Inferior parietal cortex (tissue), 1 donor: ENCODE results near the gene SLC44A5.
"Not testable (repeated sequence)": the region's sequence is repeated elsewhere in the genome, so short reads cannot be mapped to it uniquely, and the experiment has no call there.

Experiments
- DNase-seq: peaks from one replicate; pipeline ENCODE4 v3.0.0-alpha.2; 2016; ENCODE audit errors: extremely low spot score

Gene SLC44A5

DNA sequence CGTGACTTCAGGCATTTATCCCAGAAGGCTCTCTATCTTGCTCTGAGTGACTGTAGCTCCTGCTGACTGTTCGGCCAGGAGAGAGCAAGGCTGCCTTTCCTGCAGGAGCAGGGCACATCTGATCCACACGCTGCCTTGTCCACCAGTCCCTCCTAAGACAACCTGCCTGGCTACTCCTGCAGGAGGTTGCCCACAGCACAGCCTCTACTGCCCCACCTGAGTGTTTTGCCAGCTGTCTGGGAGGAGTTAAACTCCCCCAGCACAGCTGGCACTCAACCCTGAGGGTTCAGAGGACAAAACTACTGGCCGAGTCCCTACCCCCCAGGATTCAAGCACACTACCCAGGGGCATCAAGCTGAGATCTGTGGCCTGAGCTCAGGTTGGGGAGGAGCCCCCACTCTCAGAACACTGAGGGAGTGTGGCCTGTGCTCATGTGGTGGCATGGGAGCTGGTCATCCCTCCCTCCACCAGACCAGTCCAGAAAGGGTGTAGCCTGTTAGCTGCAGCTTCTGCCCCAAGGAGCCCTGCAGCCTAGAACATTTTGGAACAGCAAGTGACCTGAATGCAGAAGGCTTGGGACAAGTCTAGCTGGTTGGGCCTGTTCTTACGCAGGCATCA is 237.3 kb downstream of the SLC44A5 start:
- no peak for DNase-seq

GRCh38 chr1:75366595-75366994 is 244.3 kb downstream of the SLC44A5 start:
- no peak for DNase-seq

GRCh38 chr1:75361260-75361659 is 249.7 kb downstream of the SLC44A5 start:
- no peak for DNase-seq

- not testable (repeated sequence) for DNase-seq
These were observed 256.6 kb downstream of the SLC44A5 start for GRCh38 chr1:75354267-75354666.

GRCh38 chr1:75353051-75353450 is 257.9 kb downstream of the SLC44A5 start:
- no peak for DNase-seq

DNA sequence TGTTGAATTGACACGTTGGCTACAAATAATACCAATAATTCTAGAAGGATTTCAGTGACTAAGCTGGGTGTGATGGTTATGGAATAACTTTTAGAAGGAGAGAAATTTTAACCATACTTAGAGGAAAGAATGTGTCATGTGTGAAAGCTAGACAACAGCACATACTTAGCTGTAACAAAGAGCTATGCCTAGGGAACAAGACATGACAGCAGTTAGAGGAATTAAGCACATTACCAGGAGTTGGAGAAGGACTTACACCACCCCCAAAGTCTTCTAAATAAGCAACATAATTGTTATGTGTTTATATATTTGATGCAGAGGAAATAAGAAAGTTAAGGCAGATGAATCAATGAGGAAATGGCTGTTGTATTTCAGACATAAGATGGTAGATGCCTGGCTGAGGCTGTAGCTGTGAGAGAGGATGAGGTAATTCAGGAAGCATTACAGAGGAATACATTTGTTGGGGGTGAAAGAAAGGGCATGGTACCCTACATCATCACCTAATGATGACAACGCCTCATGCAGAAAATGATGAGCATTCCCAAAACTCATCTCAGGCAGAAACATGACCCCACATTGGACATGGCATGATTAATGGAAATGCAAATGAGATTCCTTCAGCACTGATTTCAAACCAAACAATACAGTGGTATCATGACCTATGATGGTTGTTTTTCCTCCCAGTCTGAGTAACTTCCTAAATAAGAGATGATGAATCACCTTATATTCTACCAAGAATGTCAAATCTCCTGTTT is 265.2 kb downstream of the SLC44A5 start:
- no peak for DNase-seq

DNA sequence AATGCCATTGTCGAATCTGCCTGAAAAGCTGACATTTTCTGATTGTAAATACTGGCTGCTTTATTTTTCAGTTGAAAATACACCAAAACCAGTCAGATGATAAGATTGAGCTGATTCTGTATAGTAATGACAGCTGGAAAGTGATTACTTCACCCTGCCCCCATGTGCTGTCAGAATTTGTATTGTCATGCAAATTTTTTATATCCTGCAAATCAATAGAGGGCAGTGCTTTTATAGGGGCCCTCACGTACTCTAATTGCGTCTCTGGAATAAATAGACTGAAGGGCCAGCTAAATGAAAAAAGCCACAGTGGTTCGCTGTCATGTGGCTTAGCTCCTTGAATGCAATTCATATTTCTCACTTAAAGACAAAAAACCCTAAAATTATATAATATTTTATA is 268.1 kb downstream of the SLC44A5 start:
- DNase-seq: no peak

DNA sequence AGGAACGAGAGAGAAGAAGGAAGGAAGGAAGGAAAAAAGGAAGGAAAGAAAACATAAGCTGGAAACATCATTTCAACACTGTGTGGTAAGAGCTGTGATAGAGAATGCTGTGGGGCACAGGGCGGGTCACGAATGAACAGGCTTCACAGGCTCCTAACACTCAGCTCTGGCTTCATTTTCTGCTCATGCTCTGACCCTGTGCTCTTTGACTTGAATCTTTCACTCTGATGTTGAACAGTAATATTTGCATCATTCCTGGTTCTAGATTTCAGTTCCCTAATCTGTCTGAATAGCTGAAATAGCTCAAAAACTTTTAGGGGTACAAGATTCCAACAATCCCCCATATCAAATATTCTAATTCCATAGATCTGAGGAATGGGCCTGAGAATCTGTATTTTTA is 269.4 kb downstream of the SLC44A5 start:
- DNase-seq: no peak

- no peak for DNase-seq
These were observed 272.1 kb downstream of the SLC44A5 start for GRCh38 chr1:75338616-75339483.

DNA sequence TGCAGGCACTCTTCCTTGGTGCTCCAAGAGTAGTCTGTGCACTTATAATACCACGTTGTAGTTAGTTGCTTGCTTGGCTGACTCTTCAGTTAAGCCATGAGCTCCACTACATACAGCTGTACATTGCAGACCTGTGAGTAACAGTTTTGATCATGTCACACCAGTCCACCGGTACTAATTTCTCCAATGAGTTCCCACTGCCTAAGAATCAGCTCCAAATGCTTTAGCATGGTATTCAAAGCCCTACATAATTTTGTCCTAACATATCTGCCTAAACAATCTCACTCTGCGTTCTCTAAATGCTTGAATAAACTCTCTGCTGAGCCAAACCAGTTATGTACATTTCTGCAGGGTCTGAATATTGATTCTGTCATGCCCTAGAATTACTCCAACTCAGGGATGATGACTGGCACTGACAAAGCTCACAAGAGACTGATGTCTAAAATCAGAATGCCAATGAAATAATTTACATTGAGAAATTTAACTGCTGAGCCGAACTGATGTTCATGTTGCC is 276.0 kb downstream of the SLC44A5 start:
- DNase-seq: no peak

- no peak for DNase-seq
These were observed 280.3 kb downstream of the SLC44A5 start for GRCh38 chr1:75330624-75331023.

GRCh38 chr1:75328691-75329090 is 282.2 kb downstream of the SLC44A5 start:
- DNase-seq: no peak

DNA sequence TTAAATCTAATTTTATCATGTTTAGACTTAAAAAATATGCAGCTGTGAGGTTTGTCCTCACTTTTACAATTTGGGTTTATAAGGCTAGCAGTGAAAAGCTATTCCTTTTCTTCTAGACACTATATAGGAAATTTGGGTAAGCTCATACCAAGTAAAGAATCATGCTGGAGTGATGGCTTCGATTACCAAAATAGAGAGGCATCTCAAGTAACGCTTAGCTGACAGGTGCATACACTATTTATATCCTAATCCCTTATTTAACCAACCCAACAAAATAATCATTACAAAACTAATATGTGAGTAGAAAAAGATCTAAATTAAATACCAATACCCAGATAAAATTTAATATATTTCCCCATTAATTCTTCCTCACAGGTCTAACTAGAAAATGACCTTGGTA is 283.5 kb downstream of the SLC44A5 start:
- no peak for DNase-seq

DNA sequence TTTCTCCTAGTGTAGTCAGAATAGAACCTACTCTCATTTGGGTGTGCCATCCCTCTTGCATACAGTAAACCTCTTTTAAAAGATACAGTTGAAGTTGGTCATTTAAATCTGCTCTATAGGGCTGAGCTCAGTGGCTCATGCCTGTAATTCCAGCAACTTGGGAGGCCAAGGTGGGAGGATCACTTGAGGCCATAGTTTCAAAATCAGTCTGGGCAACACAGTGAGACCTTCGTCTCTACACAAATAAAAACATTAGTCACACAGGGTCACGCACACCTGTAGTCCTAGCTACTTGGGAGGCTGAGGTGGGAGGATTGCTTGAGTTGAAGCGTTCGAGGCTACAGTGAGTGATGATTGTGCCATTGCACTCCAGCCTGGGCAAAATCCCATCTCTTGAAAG is 292.9 kb downstream of the SLC44A5 start:
- DNase-seq: no peak

DNA sequence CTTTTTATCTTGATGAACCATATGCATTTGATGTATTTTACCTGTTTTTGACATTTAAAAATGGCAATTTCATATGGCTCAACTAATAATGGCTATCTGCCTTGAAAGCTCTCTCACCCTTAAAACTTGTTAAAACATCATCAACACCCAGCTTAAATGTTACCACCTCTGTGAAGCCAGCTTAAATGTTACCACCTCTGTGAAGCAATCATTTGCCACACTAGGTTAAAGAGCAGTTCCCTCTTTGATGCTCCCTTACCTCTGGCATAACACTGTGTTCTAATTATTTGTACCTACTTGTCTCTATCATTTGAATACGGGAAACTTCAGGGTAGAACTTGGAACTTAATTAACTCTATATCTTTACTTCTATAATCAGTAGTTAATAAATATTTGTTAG is 294.7 kb downstream of the SLC44A5 start:
- DNase-seq: no peak

GRCh38 chr1:75312620-75313019 is 298.3 kb downstream of the SLC44A5 start:
- no peak for DNase-seq

DNA sequence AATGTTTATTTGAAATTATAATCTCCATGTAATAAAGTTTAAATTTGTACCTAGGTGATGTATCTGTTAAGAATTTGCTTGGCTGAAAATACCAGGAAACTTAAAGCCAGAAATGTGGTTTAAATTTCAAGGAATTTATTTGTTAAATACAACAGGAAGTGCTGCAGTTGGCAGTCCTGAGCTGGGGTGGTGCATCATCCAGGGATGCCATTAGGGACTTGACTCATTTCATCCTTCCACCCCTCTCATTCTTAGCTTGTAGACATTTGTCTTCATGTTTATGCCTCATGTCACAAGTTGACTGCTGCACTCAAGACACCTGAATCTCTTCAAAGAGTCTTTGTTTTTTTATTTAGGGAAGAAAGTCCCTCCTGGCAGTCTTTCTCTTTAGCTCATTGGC is 300.8 kb downstream of the SLC44A5 start:
- DNase-seq: no peak

DNA sequence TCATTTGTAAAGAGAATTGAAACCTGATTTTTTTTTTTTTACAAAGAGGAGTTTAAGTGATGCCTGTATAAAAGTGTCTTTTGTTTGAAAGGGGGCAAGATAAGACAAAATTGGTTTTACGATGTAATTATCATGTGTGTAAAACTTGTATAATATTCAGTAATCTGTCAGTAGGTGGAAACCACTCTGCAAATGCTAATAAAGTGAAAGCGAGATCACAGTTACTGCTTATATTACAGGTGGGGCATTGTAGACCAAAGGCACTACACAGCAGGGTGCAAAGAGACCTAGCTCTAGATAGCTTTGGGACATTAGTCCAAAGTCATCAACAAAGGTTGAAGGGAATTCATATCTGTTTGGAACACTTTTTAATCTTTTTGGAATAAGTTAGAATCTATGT is 302.5 kb downstream of the SLC44A5 start:
- DNase-seq: no peak

DNA sequence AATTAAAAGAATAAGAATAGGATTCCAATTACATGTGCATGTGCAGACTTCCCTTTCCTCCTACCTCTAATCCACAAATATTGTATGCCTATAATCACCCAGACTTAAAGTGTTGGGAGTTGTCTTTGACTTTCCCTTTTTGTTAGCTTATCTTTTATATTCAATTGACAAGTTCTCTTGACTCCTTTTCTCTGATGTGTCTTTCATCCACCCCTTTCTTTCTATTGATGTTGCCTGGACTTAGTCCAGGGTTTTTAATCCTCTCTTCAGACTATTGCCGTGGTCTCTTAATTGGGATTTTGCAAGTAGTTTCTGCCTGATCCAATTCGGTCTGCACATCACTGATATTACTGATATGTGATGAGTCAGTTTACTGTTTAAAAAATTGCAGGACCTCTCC is 305.9 kb downstream of the SLC44A5 start:
- no peak for DNase-seq

DNA sequence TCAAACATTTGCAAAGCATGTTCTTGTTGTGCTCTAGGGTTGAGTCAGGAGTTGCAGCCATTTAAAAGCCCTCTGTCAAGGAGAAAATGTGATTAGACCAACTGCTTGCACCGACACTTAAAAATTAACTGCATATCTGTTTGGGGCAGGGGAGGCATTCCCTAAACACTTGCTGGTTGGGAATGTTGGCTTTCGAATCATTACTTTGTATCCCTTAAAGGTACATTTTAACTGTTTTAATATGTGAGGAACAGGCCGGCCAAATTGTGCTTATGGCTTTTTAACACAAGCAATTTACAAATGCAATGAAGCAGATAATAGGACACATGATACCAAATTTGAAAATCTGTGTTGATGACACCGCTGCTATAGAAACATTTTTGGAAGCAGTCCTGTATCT is 317.6 kb downstream of the SLC44A5 start:
- no peak for DNase-seq

DNA sequence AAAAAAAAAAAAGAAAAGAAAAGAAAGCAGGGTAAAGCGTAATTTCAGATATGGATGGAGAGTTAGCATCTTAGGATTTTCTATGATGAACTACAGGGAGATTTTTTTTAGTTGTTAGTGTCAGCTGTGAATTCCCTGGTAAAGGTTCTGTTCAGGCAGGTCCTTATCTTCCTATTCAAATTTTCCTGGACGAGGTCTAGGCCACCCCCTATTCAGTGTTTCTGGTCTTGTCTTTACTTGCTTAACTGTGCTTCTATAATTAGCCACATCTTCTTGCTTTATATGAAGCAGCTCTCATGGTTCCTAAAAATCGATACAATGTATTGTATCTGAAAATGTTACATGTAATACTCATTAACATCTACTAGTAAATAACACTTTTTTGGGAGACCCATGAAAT is 318.9 kb downstream of the SLC44A5 start:
- no peak for DNase-seq

GRCh38 chr1:75276385-75276784 is 334.5 kb downstream of the SLC44A5 start:
- DNase-seq: no peak
